ENCODE data around the gene KAT7. TPM values are rescaled to one million over a fixed set of nuclear protein-coding genes. Genes with fewer than 3 reads are reported as not detected.

The KAT7 gene
- total and polyA plus RNA-seq, 10 of the 15 experiments (the other 5 are each of a cell fraction or from before 2014, with no cell fraction given): 6.6 to 45.8 (median 26.3) TPM

DNA sequence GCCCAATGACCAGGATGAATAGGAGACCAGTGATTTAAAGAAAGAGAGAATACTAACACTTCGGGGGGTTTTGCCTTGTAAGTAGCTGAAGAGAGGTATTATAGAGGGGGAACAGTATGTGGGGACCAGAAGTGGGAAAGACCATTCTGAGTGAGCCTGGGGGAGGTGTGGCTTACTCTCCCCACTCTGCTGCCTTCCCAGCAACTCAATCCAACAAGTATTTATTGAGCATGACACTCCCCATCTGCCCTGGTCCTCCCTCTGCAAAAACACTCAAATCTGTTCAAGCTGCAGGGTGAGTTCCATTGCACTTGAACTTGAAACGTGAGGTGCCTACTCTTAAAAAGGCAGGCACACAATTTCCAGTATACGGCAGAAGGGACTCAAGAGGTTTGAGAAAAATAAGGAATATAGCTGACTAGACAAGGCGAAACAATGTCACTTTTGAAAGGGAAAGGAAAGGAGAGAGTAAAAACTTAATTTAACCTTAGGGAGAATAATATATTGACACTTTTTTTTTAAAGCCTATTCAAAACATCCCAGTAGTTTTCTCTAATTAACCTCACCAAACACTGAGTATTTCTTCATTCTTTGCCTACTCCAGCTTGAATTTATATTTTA is 32.7 kb upstream of the KAT7 start:
- no peak overlapping the region for H3K4me2 ChIP-seq (ENCODE audit: control insufficient read depth, insufficient read depth)
- no peaks in the 10 kb centered on the region for H3K9me3 ChIP-seq (replicated peaks; ENCODE audit: control insufficient read depth, insufficient read depth, low read length)
- intact Hi-C loops (cut with micrococcal nuclease; ENCODE audit: unreplicated experiment) (no loop called here), in situ Hi-C loops (cut with MboI) (no loop called here)
- no peaks in the 10 kb centered on the region for H4K20me1 ChIP-seq (ENCODE audit: control insufficient read depth, insufficient read depth)
- no peak for FAIRE-seq
- WGBS (ENCODE audit: insufficient coverage, insufficient replicate concordance, low lambda C conversion rate, missing lambda C conversion rate): 81% methylated on average over 4 of the region's 4 CpGs
- BruUV-seq (replicated peaks): no TSS peak
- no peak overlapping the region for H3K27ac ChIP-seq (ENCODE audit: control insufficient read depth, insufficient read depth)
- peaks cover 0 to 6% of the 10 kb centered on the region in 2 experiments; a peak in 1 of 4 replicates for H3K36me3 ChIP-seq (ENCODE audit: control insufficient read depth in 2 of 2, insufficient read depth in 2 of 2, low read length in 1 of 2)
- TF ChIP-seq SMC3 (IDR thresholded peaks at IDR 0.05; ENCODE audit: borderline replicate concordance, low read length) (no peak), RCOR1 (conservative IDR thresholded peaks at IDR 0.05; ENCODE audit: low read depth, low read length) (no peak), ZNF622 (IDR thresholded peaks at IDR 0.05) (no peak), BCL11A (IDR thresholded peaks at IDR 0.05; ENCODE audit: low read depth, low read length) (no peak), POLR2A (IDR thresholded peaks at IDR 0.05; ENCODE audit: low read depth, low read length) (no peak), TCF7 (IDR thresholded peaks at IDR 0.05; ENCODE audit: borderline replicate concordance) (no peak), BHLHE40 (IDR thresholded peaks at IDR 0.05; ENCODE audit: borderline replicate concordance in 1 of 2, low read depth in 2 of 2, low read length in 1 of 2) (no peak)
- TF ChIP-seq, protein P1, sequence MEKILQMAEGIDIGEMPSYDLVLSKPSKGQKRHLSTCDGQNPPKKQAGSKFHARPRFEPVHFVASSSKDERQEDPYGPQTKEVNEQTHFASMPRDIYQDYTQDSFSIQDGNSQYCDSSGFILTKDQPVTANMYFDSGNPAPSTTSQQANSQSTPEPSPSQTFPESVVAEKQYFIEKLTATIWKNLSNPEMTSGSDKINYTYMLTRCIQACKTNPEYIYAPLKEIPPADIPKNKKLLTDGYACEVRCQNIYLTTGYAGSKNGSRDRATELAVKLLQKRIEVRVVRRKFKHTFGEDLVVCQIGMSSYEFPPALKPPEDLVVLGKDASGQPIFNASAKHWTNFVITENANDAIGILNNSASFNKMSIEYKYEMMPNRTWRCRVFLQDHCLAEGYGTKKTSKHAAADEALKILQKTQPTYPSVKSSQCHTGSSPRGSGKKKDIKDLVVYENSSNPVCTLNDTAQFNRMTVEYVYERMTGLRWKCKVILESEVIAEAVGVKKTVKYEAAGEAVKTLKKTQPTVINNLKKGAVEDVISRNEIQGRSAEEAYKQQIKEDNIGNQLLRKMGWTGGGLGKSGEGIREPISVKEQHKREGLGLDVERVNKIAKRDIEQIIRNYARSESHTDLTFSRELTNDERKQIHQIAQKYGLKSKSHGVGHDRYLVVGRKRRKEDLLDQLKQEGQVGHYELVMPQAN (conservative IDR thresholded peaks at IDR 0.05): no peak
- TF ChIP-seq, protein P2, sequence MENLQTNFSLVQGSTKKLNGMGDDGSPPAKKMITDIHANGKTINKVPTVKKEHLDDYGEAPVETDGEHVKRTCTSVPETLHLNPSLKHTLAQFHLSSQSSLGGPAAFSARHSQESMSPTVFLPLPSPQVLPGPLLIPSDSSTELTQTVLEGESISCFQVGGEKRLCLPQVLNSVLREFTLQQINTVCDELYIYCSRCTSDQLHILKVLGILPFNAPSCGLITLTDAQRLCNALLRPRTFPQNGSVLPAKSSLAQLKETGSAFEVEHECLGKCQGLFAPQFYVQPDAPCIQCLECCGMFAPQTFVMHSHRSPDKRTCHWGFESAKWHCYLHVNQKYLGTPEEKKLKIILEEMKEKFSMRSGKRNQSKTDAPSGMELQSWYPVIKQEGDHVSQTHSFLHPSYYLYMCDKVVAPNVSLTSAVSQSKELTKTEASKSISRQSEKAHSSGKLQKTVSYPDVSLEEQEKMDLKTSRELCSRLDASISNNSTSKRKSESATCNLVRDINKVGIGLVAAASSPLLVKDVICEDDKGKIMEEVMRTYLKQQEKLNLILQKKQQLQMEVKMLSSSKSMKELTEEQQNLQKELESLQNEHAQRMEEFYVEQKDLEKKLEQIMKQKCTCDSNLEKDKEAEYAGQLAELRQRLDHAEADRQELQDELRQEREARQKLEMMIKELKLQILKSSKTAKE (IDR thresholded peaks at IDR 0.05; ENCODE audit: low read depth, poor library complexity, severe bottlenecking): no peak
- peaks cover 9% of the 10 kb centered on the region for H3K79me2 ChIP-seq (ENCODE audit: control insufficient read depth, insufficient read depth, low read length)
- peaks cover 10% of the 10 kb centered on the region for H3K4me1 ChIP-seq (ENCODE audit: control insufficient read depth, insufficient read depth, low read length)
- CTCF ChIA-PET: interaction anchor here (0.6 to 1.5 kb wide), 6 partner anchors 9 to 932 kb away, joined by 3 to 5 read pairs (median 3); no protein-coding TSS in a partner anchor
- H3K4me3 ChIP-seq: no peak overlapping the region
- no peak for DNase-seq (ENCODE audit: low read depth, low spot score)
- H3K27me3 ChIP-seq (replicated peaks in 1 of 2; ENCODE audit: control insufficient read depth in 2 of 2, insufficient read depth in 2 of 2, low read length in 1 of 2): no peaks in the 10 kb centered on the region
- RAD21 ChIA-PET (ENCODE audit: unreplicated experiment): interaction anchor here (1.0 to 1.5 kb wide), 2 partner anchors 8 to 9 kb away, joined by 3 to 6 read pairs; partner anchors contain the start of gene FAM117A
- H2AFZ ChIP-seq (ENCODE audit: control insufficient read depth, low read depth, low read length): no peak overlapping the region
- POLR2A ChIA-PET: interaction anchor here (0.7 to 1.6 kb wide), 2 partner anchors 8 kb away, joined by 3 to 5 read pairs; no protein-coding TSS in a partner anchor
- H3K9ac ChIP-seq (ENCODE audit: control insufficient read depth, insufficient read depth, low read length): no peak overlapping the region
- SMC1A ChIA-PET (ENCODE audit: uncharacterized antibody, unreplicated experiment): interaction anchor here (0.9 to 12.5 kb wide), 3 partner anchors 8 to 13 kb away, joined by 4 to 86 read pairs (median 7); partner anchors contain the start of gene FAM117A
- no peak for ATAC-seq

All from GM12878 (cell line).